Renal pelvis (tissue), 4 donors: ENCODE results near the gene CPT2. TPM values are rescaled to one million over a fixed set of nuclear protein-coding genes. Genes with fewer than 3 reads are reported as not detected.
"Not testable (repeated sequence)": the region's sequence is repeated elsewhere in the genome, so short reads cannot be mapped to it uniquely, and the experiment has no call there.

Experiments
- DNase-seq: peaks from one replicate; pipeline ENCODE4 v3.0.0-alpha.2; 2013
- polyA plus RNA-seq, 3 donors: library from polyadenylated mRNA; unstranded; fragments of 120-200 nt; gene quantifications; one replicate each; pipeline ENCODE4 v1.2.1, GENCODE V29; 2013; ENCODE audit not compliant: insufficient read length in 3 of 3

CPT2 gene
- polyA plus RNA-seq, 3 donors, result 27.8 to 32.7 (median 32.1) TPM

- DNase-seq, result no peak
Measured at GRCh38 chr1:53176452-53177208, 20.0 kb upstream of the CPT2 start.

GRCh38 chr1:53180226-53180625 is 16.4 kb upstream of the CPT2 start:
- DNase-seq, result no peak

GRCh38 chr1:53180951-53181350 is 15.7 kb upstream of the CPT2 start:
- DNase-seq, result no peak

- peak; percentile 83 for DNase-seq
Measured at GRCh38 chr1:53182111-53182593, 14.5 kb upstream of the CPT2 start.

GRCh38 chr1:53182716-53183094 is 13.9 kb upstream of the CPT2 start:
- DNase-seq, result no peak

GRCh38 chr1:53183095-53183990 is 13.3 kb upstream of the CPT2 start:
- DNase-seq, result no peak

- not testable (repeated sequence) for DNase-seq
Measured at GRCh38 chr1:53185955-53186297, 10.7 kb upstream of the CPT2 start.

- DNase-seq, result no peak
Measured at GRCh38 chr1:53186533-53186932, 10.1 kb upstream of the CPT2 start.

- DNase-seq, result no peak
Measured at GRCh38 chr1:53187401-53187800, 9.2 kb upstream of the CPT2 start.

GRCh38 chr1:53188099-53188498 is 8.5 kb upstream of the CPT2 start:
- no peak for DNase-seq

GRCh38 chr1:53189061-53189460 is 7.6 kb upstream of the CPT2 start:
- DNase-seq, result no peak

GRCh38 chr1:53190210-53190611 is 6.4 kb upstream of the CPT2 start:
- no peak for DNase-seq

GRCh38 chr1:53195246-53196016 is 1.2 kb upstream of the CPT2 start:
- no peak for DNase-seq

- DNase-seq, result no peak
Measured at GRCh38 chr1:53196017-53196484, 573 bp upstream of the CPT2 start.

GRCh38 chr1:53197291-53198200 is 922 bp downstream of the CPT2 start:
- no peak for DNase-seq

- no peak for DNase-seq
Measured at GRCh38 chr1:53198241-53198651, 1.6 kb downstream of the CPT2 start.

- no peak for DNase-seq
Measured at GRCh38 chr1:53203466-53203865, 6.8 kb downstream of the CPT2 start.

GRCh38 chr1:53205496-53205895 is 8.9 kb downstream of the CPT2 start:
- DNase-seq, result not testable (repeated sequence)

- not testable (repeated sequence) for DNase-seq
Measured at GRCh38 chr1:53206083-53206685, 9.6 kb downstream of the CPT2 start.

GRCh38 chr1:53206735-53207379 is 10.2 kb downstream of the CPT2 start:
- DNase-seq, result no peak
